GM19025 (cell line): ENCODE results near the gene AKT3.

ENCODE experiments used
- ATAC-seq: cut with Tn5 transposase; IDR thresholded peaks from one replicate; pipeline ENCODE4 v1.9.1; 2021; ENCODE audit warnings: mild to moderate bottlenecking, low read depth, moderate library complexity; ENCODE audit not compliant: unreplicated experiment

The AKT3 gene

DNA sequence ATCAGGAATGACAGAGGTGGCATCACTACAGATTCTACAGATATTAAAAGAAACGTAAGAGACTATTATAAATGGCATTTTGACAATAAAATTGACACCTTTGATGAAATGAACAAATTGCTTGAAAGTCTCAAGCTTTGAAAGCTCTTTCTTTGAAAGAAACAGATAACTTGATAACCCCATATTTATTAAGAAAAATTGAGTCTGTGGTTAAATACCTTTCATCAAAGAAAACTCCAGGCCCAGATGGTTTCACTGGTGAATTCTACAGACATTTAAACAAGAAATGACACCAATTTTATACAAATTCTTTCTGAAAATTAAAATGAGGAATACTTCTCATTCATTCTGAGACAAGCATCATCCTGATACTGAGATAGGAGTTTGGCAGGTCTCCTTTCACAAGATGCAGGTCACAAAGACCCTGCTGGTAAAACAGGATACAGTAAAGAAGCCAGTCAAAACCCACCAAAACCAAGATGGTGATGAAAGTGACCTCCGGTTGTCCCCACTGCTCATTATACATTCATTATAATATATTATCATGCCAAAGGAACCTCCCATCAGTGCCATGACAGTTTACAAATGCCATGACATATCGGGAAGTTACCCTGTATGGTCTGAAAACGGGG is 210.9 kb downstream of the AKT3 start:
- ATAC-seq: no peak

DNA sequence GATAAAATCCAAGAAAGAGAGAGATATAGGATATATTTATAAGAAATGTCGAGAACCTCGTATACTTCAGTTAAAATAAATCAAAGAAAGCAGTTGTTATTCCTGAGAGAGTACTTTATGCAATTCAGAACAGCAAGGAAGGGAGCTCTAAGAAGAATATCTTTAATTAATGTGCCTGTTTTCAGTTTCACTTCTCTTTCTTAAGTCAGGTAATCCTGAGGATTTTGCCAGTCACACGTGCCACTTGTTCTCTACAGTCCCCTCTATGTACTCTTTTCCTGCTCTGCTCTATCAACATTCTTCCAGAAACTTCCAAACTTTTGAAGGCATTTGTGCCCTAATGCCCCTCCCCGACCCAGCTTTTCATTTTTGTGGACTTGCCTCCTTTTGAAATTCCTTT is 211.9 kb downstream of the AKT3 start:
- no peak for ATAC-seq

DNA sequence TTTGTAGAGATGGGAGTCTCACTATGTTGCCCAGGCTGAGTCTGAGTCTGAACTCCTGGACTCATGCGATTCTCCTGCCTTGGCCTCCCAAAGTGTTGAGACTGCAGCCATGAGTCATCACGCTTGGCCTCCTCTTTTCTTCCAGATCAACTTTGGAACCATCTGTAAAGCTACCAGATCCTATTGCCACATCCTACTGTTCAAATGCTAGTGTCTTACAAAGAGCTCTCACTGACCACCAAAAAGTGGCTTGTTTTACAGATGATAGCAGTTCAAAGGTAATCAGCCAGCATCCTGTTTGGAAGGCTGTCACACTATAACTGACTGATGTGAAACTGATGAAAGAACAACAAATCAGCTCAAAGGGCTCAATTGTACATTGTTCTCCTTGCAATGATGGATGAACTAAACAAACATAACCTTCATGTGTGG is 221.6 kb downstream of the AKT3 start:
- no peak for ATAC-seq

DNA sequence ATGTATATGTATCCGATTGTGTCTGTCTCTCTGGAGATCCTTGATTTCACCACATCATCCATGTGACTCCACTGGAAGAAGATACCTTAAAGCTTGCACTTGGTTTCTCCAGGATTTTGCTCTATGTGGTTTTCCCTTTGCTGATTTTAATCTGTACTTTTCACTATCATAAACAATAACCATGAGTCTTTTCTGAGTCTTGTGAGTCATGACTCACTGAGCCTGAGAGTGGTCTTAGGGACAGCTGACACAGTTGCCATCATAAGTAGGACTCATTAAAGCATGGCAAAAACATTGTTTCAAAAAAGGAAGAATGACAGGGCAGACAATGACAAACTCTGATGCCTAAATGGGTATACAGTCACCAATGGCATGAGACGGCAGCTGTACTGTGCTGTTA is 226.2 kb downstream of the AKT3 start:
- ATAC-seq: no peak

DNA sequence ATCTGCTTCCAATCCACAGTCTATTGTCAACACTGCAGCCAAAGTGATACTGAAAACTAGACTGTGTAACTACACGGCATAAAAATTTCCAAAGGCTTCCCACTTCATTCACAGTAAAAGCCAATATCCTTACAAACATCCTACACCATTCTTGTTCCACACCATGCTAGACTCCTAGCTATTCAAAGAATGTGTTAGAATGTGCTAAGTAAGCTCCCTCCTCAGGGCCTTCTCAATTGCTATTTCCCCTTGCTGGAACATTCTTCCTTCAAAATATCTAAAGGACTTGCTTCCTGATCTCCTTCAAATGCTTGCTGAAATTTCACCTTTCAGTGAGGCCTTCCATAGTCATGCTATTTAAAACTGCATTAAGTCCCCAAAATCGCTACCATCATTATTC is 228.1 kb downstream of the AKT3 start:
- ATAC-seq: no peak

DNA sequence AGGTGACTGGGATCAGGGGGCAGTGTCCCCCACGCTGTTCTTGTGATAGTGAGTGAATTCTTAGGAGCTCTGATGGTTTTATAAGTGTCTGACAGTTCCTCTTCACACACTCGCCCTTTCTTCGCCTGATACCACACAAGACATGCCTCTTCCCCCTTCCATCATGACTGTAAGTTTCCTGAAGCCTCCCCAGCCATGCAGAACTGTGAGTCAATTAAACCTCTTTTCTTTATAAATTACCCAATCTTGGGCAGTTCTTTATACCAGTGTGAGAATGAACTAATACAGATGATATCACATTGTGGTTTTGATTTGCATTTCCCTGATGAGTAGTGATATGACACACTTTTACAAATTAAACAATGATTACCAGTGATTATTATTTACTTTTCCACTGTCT is 229.9 kb downstream of the AKT3 start:
- ATAC-seq: no peak

DNA sequence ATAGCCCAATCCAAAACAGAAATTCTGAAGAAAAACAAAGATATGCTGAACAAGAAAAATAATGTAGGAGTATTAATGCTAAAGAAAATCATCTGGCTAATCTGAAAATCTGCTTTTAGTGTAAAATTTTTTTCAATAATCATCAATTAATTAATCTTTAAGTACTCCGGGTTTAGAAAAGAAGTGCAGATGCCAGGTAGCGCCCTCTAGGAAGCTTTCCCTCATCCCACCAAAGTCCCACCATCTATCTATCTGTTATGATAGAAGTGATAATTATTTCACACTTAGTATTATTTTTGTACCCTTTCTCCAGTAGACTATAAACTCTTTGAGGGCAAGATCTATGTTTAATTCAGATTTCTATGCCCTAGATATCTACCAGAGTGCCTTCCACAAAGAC is 240.3 kb downstream of the AKT3 start:
- ATAC-seq: no peak

DNA sequence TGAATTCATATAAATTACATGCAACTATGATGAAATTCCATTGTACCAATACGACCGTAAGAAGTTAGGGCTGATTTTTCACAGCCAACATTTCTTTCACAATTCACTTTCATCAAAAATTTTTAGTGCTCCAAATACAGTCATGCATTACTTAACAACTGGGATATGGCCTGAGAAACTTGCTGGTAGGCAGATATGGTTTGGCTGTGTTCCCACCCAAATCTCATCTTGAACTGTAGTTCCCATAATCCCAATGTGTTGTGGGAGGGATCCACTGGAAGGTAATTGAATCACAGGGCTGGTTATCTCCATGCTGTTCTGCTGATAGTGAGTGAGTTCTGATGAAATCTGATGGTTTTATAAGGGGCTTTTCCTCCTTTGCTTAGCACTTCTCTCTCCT is 244.4 kb downstream of the AKT3 start:
- ATAC-seq: no peak

DNA sequence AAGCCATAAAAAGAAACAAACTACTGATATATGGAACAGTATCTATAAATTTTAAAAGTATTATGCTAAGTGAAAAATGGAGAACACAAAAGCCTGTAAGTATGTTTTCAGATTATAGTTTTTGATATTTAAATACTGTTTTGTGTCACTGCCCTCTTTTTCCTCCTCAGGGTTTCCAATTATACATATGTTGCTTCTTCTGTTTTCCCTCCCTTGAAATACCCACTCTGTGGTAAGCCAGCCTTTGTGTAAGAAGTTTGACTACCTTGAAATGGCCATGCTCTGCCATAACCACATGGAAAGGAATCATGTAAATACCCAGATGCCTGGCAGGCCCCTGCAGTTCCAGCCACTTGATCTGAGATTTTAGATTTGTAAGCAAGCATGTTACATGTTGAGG is 248.3 kb downstream of the AKT3 start:
- ATAC-seq: no peak

DNA sequence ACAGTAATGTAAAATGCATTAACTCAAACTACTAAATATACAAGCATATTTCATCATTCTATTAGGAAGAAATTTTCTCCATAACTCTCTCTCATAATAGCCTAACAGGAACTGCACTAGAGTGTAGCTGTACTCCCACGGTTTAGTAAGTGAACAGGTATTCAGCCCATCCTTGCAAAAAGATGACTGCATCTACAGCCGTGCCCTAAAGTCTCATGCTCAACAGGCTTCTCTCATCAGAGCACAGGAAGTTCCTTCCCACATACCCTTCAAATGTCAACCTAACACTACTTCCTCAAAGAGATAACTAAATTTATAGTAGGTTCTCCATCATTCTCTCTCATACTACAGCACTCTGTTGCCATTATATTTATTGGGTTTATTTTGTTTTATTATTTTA is 251.6 kb downstream of the AKT3 start:
- no peak for ATAC-seq

DNA sequence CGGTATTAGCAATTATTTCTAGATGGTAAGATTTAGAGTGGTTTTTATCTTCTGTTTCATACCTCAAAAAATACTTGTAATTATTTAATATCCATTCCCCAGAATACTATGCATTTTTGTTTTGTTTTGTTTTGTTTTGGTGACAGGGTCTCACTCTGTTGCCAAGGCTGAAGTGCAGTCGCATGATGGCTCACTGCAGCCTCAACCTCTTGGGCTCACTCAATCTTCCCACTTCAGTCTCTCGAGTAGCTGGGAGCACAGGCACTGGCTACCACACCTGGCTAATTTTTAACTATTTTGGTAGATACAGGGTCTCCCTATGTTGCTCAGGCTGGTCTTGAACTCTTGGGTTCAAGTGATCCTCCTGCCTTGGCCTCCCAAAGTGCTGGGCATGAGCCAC is 252.7 kb downstream of the AKT3 start:
- no peak for ATAC-seq

DNA sequence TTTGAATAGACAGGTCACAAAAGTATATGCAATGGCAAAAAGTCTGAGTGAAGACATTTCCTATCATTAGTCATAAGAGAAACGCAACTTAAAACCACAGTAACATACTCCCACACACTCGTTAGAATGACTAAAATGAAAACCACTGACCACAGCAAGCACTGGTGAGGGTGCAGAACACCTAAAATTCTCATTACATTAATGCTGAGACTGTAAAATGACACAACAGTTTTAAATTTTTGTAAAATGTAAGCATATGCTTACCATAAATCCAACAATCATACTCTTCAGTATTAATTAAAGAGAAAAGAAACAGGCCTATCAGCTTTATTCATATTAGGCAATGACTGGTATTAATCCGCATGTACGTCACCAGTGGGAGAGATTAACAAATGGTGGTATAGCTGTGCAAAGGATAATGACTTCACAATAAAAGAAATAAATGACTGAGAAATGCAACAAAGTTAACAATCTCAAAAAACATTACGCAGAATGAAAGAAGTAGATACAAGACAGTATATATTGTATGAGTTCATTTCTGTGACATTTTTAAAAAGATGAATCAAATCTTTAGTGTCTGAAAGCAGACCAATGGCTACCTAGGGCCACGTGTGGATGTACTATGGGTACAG is 253.5 kb downstream of the AKT3 start:
- peak; percentile 97 for ATAC-seq

DNA sequence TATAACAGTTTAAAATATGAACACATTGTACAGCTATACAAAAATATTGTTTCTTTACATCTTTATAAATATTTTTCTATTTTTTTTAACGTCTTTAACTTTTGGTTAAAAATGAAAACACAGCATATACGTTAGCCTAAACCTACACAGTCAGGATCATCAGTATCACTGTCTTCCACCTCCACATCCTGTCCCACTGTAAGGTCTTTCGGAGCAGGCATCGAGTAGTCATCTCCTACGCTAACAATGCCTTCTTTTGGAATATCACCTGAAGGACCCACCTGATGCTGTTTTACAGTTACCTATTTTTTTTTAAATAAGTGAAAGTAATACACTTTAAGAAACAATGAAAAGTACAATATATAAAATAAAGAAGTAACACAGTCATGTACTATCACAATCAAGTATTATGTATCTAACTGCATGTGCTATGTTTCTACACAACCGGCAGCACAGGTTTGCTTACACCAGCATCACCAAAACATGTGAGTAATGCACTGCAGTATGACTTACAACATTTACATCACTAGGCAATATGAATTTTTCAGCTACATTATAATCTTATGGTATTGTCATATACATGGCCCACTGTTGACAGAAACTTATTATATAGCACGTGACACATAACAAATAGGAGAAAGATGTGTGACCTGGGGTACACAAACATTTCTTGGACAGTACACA is 254.4 kb downstream of the AKT3 start:
- ATAC-seq: no peak

DNA sequence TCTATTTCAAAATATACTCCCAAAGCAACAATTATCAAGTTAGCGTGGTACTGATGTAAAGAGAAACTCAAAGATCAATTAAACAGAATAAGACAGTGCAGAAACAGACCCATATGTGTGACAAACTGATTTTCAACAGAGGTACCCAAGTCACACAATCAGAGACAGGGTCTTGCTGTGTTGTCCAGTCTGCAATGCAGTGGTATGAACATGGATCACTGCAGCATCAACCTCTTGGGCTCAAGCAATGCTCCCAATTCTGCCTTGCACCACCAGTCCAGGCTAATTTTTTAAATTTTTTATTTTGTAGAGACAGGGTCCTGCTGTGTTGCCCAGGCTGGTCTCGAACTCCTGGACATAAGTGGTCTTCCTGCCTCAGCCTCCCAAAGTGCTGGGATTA is 255.6 kb downstream of the AKT3 start:
- no peak for ATAC-seq

DNA sequence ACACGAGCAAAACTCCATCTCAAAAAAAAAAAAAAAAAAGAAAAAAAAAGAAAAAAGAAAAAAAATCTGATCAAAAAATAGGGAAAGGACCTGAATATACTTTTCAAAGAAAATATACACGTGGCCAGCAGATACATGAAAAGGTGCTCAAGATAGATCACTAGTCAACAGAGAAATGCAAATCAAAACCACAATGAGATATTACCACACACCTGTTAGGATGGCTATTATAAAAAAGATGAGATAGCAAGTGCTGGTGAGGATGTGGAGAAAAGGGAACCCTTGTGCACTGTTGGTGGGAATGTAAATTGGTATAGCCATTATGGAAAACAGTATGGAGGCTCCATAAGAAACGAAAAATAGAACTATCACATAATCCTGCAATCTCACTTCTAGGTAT is 260.8 kb downstream of the AKT3 start:
- peak; percentile 62 for ATAC-seq

DNA sequence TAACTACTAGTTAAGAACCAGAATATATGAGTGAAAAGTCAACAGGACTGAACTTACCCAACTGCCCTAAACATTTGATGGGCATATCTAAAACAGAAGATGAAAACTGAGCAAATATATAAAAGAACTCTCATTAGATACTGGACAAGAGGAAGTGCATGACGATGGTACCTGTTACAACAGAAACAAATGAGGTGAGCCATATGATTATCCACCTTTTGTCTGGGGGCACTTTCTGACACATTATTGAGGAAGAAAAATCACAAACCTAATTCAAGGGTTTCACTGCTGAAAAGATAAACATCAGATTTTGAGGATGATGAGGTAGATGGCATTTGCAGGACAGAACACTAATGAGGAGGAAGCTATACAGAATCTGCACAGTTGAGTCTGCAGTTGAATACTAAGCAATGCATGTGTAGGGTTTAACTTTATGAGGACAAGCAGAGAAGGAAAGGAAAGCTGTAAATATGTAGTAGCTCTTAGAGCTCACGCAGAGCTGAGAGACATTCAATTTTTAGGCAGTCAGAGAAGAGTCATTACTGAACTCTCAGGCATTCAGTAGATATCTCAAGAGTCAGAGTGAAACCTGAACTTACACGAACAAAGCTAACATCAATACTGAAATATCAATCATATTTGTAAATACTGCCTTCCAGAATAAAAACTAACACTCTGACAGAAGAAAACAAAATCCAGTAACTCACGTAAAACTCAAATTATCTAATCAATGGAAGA is 262.1 kb downstream of the AKT3 start:
- peak; percentile 85 for ATAC-seq

DNA sequence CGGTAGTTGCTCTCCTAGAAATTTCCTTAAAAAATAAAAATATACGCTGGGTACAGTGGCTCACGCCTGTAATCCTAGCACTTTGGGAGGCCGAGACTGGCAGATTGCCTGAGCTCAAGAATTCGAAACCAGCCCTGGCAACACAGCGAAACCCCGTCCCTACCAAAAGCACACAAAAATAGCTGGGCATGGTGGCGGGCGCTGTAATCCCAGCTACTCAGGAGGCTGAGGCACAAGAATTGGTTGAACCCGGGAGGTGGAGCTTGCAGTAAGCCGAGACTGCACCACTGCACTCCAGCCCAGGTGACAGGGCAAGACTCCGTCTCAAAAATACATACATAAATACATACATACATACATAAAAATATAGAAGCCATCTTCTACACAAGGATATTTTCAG is 262.8 kb downstream of the AKT3 start:
- no peak for ATAC-seq

DNA sequence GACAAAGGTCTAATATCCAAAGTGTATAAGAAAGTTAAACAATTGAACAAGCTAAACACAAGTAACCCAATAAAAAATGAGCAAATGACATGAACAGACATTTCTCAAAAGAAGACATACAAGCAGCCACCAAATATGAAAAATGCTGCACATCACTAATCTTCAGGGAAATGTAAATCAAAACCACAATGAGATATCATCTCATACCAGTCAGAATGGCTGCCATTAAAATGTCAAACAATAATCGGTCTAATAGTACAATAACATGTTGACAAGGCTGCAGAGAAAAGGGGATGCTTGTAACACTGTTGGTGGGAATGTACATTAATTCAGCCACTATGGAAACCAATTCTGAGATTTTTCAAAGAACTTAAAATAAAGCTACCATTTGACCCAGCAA is 264.1 kb downstream of the AKT3 start:
- no peak for ATAC-seq

DNA sequence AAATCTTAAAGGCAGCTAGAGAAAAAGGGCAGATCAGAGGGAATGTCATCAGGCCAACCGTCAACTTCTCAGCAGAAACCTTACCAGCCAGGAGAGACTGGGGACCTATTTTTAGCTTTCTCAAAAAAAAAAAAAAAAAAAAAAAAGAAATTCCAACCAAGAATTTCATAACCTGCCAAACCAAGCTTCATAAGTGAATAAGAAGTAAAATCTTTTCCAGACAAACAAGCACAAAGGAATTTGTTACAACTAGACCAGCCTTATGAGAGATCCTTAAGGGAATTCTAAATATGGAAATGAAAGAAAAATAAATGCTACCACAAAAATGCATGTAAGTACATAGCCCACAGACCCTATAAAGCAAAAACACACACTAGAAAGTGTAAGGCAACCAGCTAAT is 267.7 kb downstream of the AKT3 start:
- ATAC-seq: no peak

DNA sequence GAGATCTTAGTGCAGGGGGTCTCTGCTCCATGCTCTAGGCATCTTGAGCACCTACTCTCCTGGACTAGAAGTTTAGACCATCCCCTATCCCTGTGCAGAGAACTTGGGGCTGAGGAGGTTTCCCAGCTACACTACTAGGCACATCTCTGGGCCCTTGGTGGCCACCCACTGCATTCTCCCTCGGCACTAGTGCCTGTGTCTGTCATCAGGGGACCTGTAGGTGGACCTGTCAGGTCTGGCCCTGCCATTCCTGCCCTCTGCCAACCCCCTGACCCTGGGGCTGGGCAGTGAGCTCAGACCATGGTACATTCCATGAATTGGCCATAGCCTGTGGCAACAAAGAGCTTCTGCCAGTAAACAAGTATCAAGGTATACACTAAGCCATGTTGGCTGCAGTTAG is 269.1 kb downstream of the AKT3 start:
- ATAC-seq: no peak

DNA sequence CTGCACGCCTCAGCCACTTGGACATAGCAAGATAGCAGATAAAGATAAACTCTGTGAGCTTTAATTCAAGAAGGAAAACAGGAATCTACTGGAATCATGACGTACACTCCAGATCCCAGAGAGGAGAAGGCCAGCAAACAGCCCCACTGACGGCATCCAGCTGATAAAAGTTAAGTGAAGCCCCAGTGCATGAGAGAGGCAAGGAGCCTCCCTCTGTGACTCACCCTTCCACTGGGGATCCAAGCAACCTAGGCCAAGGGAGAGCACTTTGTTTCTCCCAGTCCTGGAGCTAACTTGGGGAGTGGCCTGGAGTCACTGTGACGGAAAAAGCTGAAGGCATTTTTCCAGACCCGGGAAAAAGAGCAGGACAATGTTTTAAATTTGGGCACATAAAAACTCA is 270.0 kb downstream of the AKT3 start:
- ATAC-seq: no peak
